Fibroblast of villous mesenchyme (primary cell): ENCODE measurements around the gene MRPL19. TPM values are rescaled to one million over a fixed set of nuclear protein-coding genes. Genes with fewer than 3 reads are reported as not detected.

Source experiments
- DNase-seq: peaks from one replicate; pipeline ENCODE4 v3.0.0-alpha.2; 2010; ENCODE audit warnings: low read depth
- H3K4me3 ChIP-seq: 2 replicates; pipeline ENCODE4 v1.5.1; 2011; ENCODE audit warnings: low read depth, mild to moderate bottlenecking, low read length
- CTCF ChIP-seq: IDR thresholded peaks from 2 replicates; pipeline ENCODE4 v1.5.1; 2012; ENCODE audit warnings: low read depth, mild to moderate bottlenecking, low read length; ENCODE audit not compliant: insufficient read depth
- small RNA-seq: library from RNA; depleted of rRNA; stranded (forward); fragments of <200 nt; gene quantifications from one replicate; pipeline ENCODE3, GENCODE V24; 2012
- total RNA-seq: library from RNA; depleted of rRNA; stranded (reverse); fragments of >200 nt; gene quantifications from 2 replicates; pipeline ENCODE4 v1.2.3, GENCODE V29; 2012

The MRPL19 gene
- total RNA-seq, 1 donor, result 45.3 TPM

DNA sequence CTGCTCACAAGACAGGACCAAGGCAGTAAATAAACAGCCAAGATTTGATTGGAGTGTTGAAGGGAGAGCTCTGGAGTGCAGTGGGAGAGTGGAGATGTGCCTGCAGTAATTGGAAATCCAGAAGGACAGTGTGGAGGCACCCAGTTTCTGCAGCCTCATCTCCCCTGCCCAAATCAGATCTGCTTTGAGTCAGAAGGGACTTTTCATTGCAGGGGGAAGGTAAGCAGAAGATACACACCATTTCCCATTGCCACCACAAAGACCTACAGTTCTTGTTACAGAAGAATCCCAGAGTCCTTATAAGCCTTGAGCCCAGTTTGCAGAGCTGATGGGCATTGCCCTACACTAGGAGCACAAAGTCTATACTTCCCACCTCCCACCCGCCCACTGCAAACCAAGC lies 91.4 kb downstream of the MRPL19 start:
- DNase-seq, result no peak
- no peak for TF ChIP-seq CTCF
- no peak overlapping the region for H3K4me3 ChIP-seq

Small RNA genes within 50 kb of the gene (small RNA-seq; reads per million reads assigned to genes)
- 0.28 reads per million for gene RF00012

Other genes with a start within 250 kb of the MRPL19 start
- gene EVA1A, start 85.8 kb upstream of the MRPL19 start, total RNA-seq, result 44.9 and 48.3 TPM in 2 replicates
- 13.8 and 19.0 TPM in 2 replicates for gene GCFC2, start 64.1 kb downstream of the MRPL19 start, total RNA-seq